H9 (cell line): Measurements from ENCODE around the gene STX10. TPM values are rescaled to one million over a fixed set of nuclear protein-coding genes. Genes with fewer than 3 reads are reported as not detected.

Experiments
- DNase-seq: peaks from one replicate; pipeline ENCODE4 v3.0.0-alpha.2; 2017
- H2AFZ ChIP-seq: one replicate; pipeline ENCODE4 v1.6.1; 2013; ENCODE audit warnings: mild to moderate bottlenecking, low read length, control low read depth, moderate library complexity
- H2AK5ac ChIP-seq: 2 replicates; pipeline ENCODE4 v1.6.1; 2013; ENCODE audit warnings: low read length, control low read depth, mixed read lengths; ENCODE audit not compliant: insufficient read length
- H2BK120ac ChIP-seq: one replicate; pipeline ENCODE4 v1.6.1; 2013; ENCODE audit warnings: low read depth, mild to moderate bottlenecking, low read length, control low read depth, inconsistent platforms; ENCODE audit not compliant: poor library complexity, severe bottlenecking
- H2BK12ac ChIP-seq: 2 replicates; pipeline ENCODE4 v1.6.1; 2013; ENCODE audit warnings: low read length, control low read depth, mixed read lengths, low read depth; ENCODE audit not compliant: insufficient read length
- H2BK15ac ChIP-seq: 2 replicates; pipeline ENCODE4 v1.6.1; 2013; ENCODE audit warnings: low read depth, low read length, control low read depth
- H2BK20ac ChIP-seq: one replicate; pipeline ENCODE4 v1.6.1; 2013; ENCODE audit warnings: low read depth, mild to moderate bottlenecking, low read length, control low read depth, inconsistent platforms; ENCODE audit not compliant: poor library complexity, severe bottlenecking
- H2BK5ac ChIP-seq: 2 replicates; pipeline ENCODE4 v1.6.1; 2013; ENCODE audit warnings: low read length, control low read depth, mixed read lengths; ENCODE audit not compliant: insufficient read length
- H3K14ac ChIP-seq: 2 replicates; pipeline ENCODE4 v1.6.1; 2013; ENCODE audit warnings: low read length, control low read depth; ENCODE audit not compliant: insufficient read depth
- H3K18ac ChIP-seq: 2 replicates; pipeline ENCODE4 v1.6.1; 2013; ENCODE audit warnings: low read depth, mild to moderate bottlenecking, mixed read lengths, low read length, control low read depth; ENCODE audit not compliant: insufficient read length
- H3K23ac ChIP-seq: 2 replicates; pipeline ENCODE4 v1.6.1; 2013; ENCODE audit warnings: low read length, control low read depth, mixed read lengths, low read depth; ENCODE audit not compliant: insufficient read length
- H3K23me2 ChIP-seq: 2 replicates; pipeline ENCODE4 v1.6.1; 2013; ENCODE audit warnings: low read depth, mild to moderate bottlenecking, mixed read lengths, low read length, control low read depth; ENCODE audit not compliant: insufficient read length, poor library complexity, severe bottlenecking
- H3K27ac ChIP-seq: 2 replicates; pipeline ENCODE4 v1.5.1; 2013; ENCODE audit warnings: low read length, control low read depth, mixed read lengths, low read depth; ENCODE audit not compliant: insufficient read length
- H3K27me3 ChIP-seq: 2 replicates; pipeline ENCODE4 v1.6.1; 2013; ENCODE audit warnings: low read length, control low read depth, inconsistent platforms; ENCODE audit not compliant: insufficient read depth
- H3K4ac ChIP-seq: 2 replicates; pipeline ENCODE4 v1.6.1; 2013; ENCODE audit warnings: low read depth, mild to moderate bottlenecking, control low read depth, inconsistent platforms, low read length, moderate library complexity
- H3K4me1 ChIP-seq: 2 replicates; pipeline ENCODE4 v1.6.1; 2013; ENCODE audit warnings: low read length, control low read depth, inconsistent platforms; ENCODE audit not compliant: insufficient read depth
- H3K4me2 ChIP-seq: 2 replicates; pipeline ENCODE4 v1.6.1; 2013; ENCODE audit warnings: low read length, control low read depth, mixed read lengths; ENCODE audit not compliant: insufficient read length, insufficient read depth
- H3K56ac ChIP-seq: 2 replicates; pipeline ENCODE4 v1.6.1; 2013; ENCODE audit warnings: low read depth, mild to moderate bottlenecking, mixed read lengths, low read length, control low read depth; ENCODE audit not compliant: insufficient read length
- H3K79me1 ChIP-seq: 2 replicates; pipeline ENCODE4 v1.6.1; 2013; ENCODE audit warnings: low read depth, mild to moderate bottlenecking, moderate library complexity, low read length, control low read depth, inconsistent platforms; ENCODE audit not compliant: insufficient read depth, poor library complexity, severe bottlenecking
- H3K79me2 ChIP-seq: 2 replicates; pipeline ENCODE4 v1.6.1; 2013; ENCODE audit warnings: low read length, control low read depth, inconsistent platforms; ENCODE audit not compliant: insufficient read depth
- H3K9ac ChIP-seq: 2 replicates; pipeline ENCODE4 v1.6.1; 2013; ENCODE audit warnings: low read length, control low read depth, mixed read lengths; ENCODE audit not compliant: insufficient read length; ENCODE audit errors: extremely low read depth
- H3K9me3 ChIP-seq: one replicate; pipeline ENCODE4 v1.6.1; 2013; ENCODE audit warnings: low read depth, low read length, inconsistent platforms; ENCODE audit not compliant: control insufficient read depth
- H3T11ph ChIP-seq: one replicate; pipeline ENCODE4 v1.6.1; 2013; ENCODE audit warnings: mild to moderate bottlenecking, low read length, control low read depth, inconsistent platforms
- H4K20me1 ChIP-seq: one replicate; pipeline ENCODE4 v1.6.1; 2013; ENCODE audit not compliant: control insufficient read depth, insufficient read length, insufficient read depth
- H4K5ac ChIP-seq: 2 replicates; pipeline ENCODE4 v1.6.1; 2013; ENCODE audit warnings: low read depth, mild to moderate bottlenecking, mixed read lengths, low read length, control low read depth; ENCODE audit not compliant: insufficient read length
- H4K8ac ChIP-seq: replicated peaks from 2 replicates; pipeline ENCODE4 v1.6.1; 2013; ENCODE audit warnings: low read length, control low read depth, mixed read lengths, low read depth; ENCODE audit not compliant: insufficient read length
- H4K91ac ChIP-seq: 2 replicates; pipeline ENCODE4 v1.6.1; 2013; ENCODE audit warnings: low read depth, mild to moderate bottlenecking, moderate library complexity, mixed read lengths, low read length, control low read depth; ENCODE audit not compliant: insufficient read length
- H3K27ac Mint-ChIP-seq, 3 experiments: 2 replicates in 2 of 3; 3 replicates in 1 of 3; pipeline ENCODE4 v1.8.0; 2020 to 2021; ENCODE audit warnings: mixed read lengths in 3 of 3, mild to moderate bottlenecking in 1 of 3, moderate library complexity in 1 of 3
- H3K27me3 Mint-ChIP-seq: 2 replicates; pipeline ENCODE4 v1.8.0; 2021; ENCODE audit warnings: low read depth, mild to moderate bottlenecking, moderate library complexity, mixed read lengths
- H3K36me3 Mint-ChIP-seq, 3 experiments: 2 replicates in 2 of 3; 3 replicates in 1 of 3; pipeline ENCODE4 v1.8.0; 2020 to 2021; ENCODE audit warnings: low read depth in 3 of 3, mixed read lengths in 3 of 3; ENCODE audit not compliant: insufficient read depth in 1 of 3
- H3K4me1 Mint-ChIP-seq, 2 experiments: 2 replicates each; pipeline ENCODE4 v1.8.0; 2020; ENCODE audit warnings: mixed read lengths in 2 of 2
- H3K4me3 Mint-ChIP-seq, 2 experiments: 2 replicates in 1 of 2; 3 replicates in 1 of 2; pipeline ENCODE4 v1.8.0; 2020 to 2021; ENCODE audit warnings: mild to moderate bottlenecking in 2 of 2, mixed read lengths in 2 of 2, moderate library complexity in 1 of 2
- H3K9me3 Mint-ChIP-seq, 2 experiments: 2 replicates in 1 of 2; 3 replicates in 1 of 2; pipeline ENCODE4 v1.8.0; 2020; ENCODE audit warnings: mild to moderate bottlenecking in 2 of 2, mixed read lengths in 2 of 2, moderate library complexity in 1 of 2
- WGBS: extraction: QIAGEN DNeasy Blood & Tissue Kit; methylation state at CpG from one replicate; pipeline ENCODE4 v1.1.7; 2013; ENCODE audit warnings: missing lambda C conversion rate, low lambda C conversion rate, mixed read lengths; ENCODE audit not compliant: insufficient read length; ENCODE audit errors: extremely low coverage; 5-methylcytosine and 5-hydroxymethylcytosine counted together
- total RNA-seq: library from RNA; stranded (reverse); gene quantifications from 2 replicates; pipeline ENCODE4 v1.2.1, GENCODE V29; 2021
- TF ChIP-seq, protein P1 (sequence below): fragments of 200-600 bp; sonication (generic); conservative IDR thresholded peaks from 3 replicates; pipeline ENCODE4 v1.8.0; 2021; ENCODE audit warnings: antibody characterized with exemption, mild to moderate bottlenecking

The STX10 gene
- total RNA-seq, 1 experiment from 2014 or later, result 39.4 TPM

GRCh38 chr19:13173139-13173737 is 23.1 kb upstream of the STX10 start:
- no CpG with 5 or more reads among the region's 12 CpGs for WGBS
- no peak overlapping the region for H2AFZ ChIP-seq
- H3K27ac ChIP-seq, result no peak overlapping the region
- H3K23me2 ChIP-seq, result no peaks in the 10 kb centered on the region
- no peak overlapping the region for H3K9ac ChIP-seq
- no peaks in the 10 kb centered on the region for H3K79me1 ChIP-seq
- H2BK20ac ChIP-seq, result no peak overlapping the region
- Mint-ChIP-seq H3K4me1 (peaks cover 13 to 15% of the 10 kb centered on the region in 2 experiments), H3K27ac (peak overlapping the region in 1 of 3 experiments; percentile 13; a peak in 1 of 7 replicates), H3K36me3 (peaks cover 2 to 4% (median 2%) of the 10 kb centered on the region in 3 experiments; a peak in 2 of 7 replicates), H3K4me3 (no peak overlapping the region), H3K27me3 (no peaks in the 10 kb centered on the region), H3K9me3 (no peaks in the 10 kb centered on the region)
- no peak overlapping the region for H4K8ac ChIP-seq
- H3K4me1 ChIP-seq, result no peaks in the 10 kb centered on the region; the same call in 1 of the 2 replicates
- H2BK12ac ChIP-seq, result no peak overlapping the region
- no peak overlapping the region for H2BK5ac ChIP-seq
- H3K4ac ChIP-seq, result no peak overlapping the region
- DNase-seq, result no peak
- H3T11ph ChIP-seq, result no peak overlapping the region
- no peak overlapping the region for H2BK120ac ChIP-seq
- no peak overlapping the region for H2AK5ac ChIP-seq
- H3K14ac ChIP-seq, result no peak overlapping the region
- no peak overlapping the region for H3K23ac ChIP-seq
- no peak overlapping the region for H2BK15ac ChIP-seq
- TF ChIP-seq, protein P1, sequence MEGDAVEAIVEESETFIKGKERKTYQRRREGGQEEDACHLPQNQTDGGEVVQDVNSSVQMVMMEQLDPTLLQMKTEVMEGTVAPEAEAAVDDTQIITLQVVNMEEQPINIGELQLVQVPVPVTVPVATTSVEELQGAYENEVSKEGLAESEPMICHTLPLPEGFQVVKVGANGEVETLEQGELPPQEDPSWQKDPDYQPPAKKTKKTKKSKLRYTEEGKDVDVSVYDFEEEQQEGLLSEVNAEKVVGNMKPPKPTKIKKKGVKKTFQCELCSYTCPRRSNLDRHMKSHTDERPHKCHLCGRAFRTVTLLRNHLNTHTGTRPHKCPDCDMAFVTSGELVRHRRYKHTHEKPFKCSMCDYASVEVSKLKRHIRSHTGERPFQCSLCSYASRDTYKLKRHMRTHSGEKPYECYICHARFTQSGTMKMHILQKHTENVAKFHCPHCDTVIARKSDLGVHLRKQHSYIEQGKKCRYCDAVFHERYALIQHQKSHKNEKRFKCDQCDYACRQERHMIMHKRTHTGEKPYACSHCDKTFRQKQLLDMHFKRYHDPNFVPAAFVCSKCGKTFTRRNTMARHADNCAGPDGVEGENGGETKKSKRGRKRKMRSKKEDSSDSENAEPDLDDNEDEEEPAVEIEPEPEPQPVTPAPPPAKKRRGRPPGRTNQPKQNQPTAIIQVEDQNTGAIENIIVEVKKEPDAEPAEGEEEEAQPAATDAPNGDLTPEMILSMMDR, result no peak
- H4K20me1 ChIP-seq, result no peaks in the 10 kb centered on the region
- H3K9me3 ChIP-seq, result no peaks in the 10 kb centered on the region
- no peak overlapping the region for H4K91ac ChIP-seq
- no peak overlapping the region for H3K18ac ChIP-seq
- no peaks in the 10 kb centered on the region for H3K79me2 ChIP-seq
- no peaks in the 10 kb centered on the region for H3K27me3 ChIP-seq
- no peak overlapping the region for H3K56ac ChIP-seq
- no peak overlapping the region for H4K5ac ChIP-seq
- H3K4me2 ChIP-seq, result no peak overlapping the region
